Mesendoderm (in vitro differentiated cells): ENCODE results near the gene RSAD2.
A peak's percentile ranks its signal among the peaks of the same experiment; 100 is the strongest.

Source experiments
- DNase-seq: peaks from one replicate; pipeline ENCODE4 v3.0.0; 2013
- H2AK5ac ChIP-seq: 2 replicates; pipeline ENCODE4 v1.6.1; 2013; ENCODE audit warnings: low read length, inconsistent platforms
- H2BK120ac ChIP-seq: 2 replicates; pipeline ENCODE4 v1.6.1; 2013; ENCODE audit warnings: low read depth, mild to moderate bottlenecking, low read length, moderate library complexity, mixed read lengths
- H2BK15ac ChIP-seq: replicated peaks from 2 replicates; pipeline ENCODE4 v1.6.1; 2013; ENCODE audit warnings: low read depth, mild to moderate bottlenecking, moderate library complexity
- H2BK5ac ChIP-seq: 2 replicates; pipeline ENCODE4 v1.6.1; 2013; ENCODE audit warnings: low read length, inconsistent platforms
- H3K18ac ChIP-seq: 2 replicates; pipeline ENCODE4 v1.6.1; 2013; ENCODE audit warnings: mild to moderate bottlenecking, low read length, mixed read lengths
- H3K23ac ChIP-seq: one replicate; pipeline ENCODE4 v1.6.1; 2013; ENCODE audit warnings: low read length
- H3K27ac ChIP-seq: 2 replicates; pipeline ENCODE4 v1.5.1; 2013; ENCODE audit warnings: low read depth, mild to moderate bottlenecking, inconsistent platforms, low read length, moderate library complexity
- H3K27me3 ChIP-seq: 2 replicates; pipeline ENCODE4 v1.6.1; 2013; ENCODE audit warnings: low read length, control low read depth, mild to moderate bottlenecking, inconsistent platforms; ENCODE audit not compliant: insufficient read depth, poor library complexity
- H3K36me3 ChIP-seq: 2 replicates; pipeline ENCODE4 v1.6.1; 2013; ENCODE audit warnings: low read length, inconsistent platforms; ENCODE audit not compliant: control insufficient read depth, insufficient read depth
- H3K4ac ChIP-seq: one replicate; pipeline ENCODE4 v1.6.1; 2013; ENCODE audit warnings: low read depth, mild to moderate bottlenecking, low read length, moderate library complexity
- H3K4me1 ChIP-seq: 2 replicates; pipeline ENCODE4 v1.6.1; 2013; ENCODE audit warnings: low read depth, low read length, inconsistent platforms; ENCODE audit not compliant: control insufficient read depth
- H3K4me2 ChIP-seq: 2 replicates; pipeline ENCODE4 v1.6.1; 2013; ENCODE audit warnings: low read length
- H3K4me3 ChIP-seq: 2 replicates; pipeline ENCODE4 v1.5.1; 2013; ENCODE audit warnings: mild to moderate bottlenecking, low read length
- H3K56ac ChIP-seq: one replicate; pipeline ENCODE4 v1.6.1; 2013; ENCODE audit warnings: low read length
- H3K79me1 ChIP-seq: 2 replicates; pipeline ENCODE4 v1.6.1; 2013; ENCODE audit warnings: low read length, inconsistent platforms
- H3K79me2 ChIP-seq: 2 replicates; pipeline ENCODE4 v1.6.1; 2013; ENCODE audit warnings: mild to moderate bottlenecking, low read length; ENCODE audit not compliant: control insufficient read depth, insufficient read depth
- H3K9ac ChIP-seq: 2 replicates; pipeline ENCODE4 v1.6.1; 2013; ENCODE audit warnings: low read length, inconsistent platforms
- H4K5ac ChIP-seq: one replicate; pipeline ENCODE4 v1.6.1; 2013; ENCODE audit warnings: low read length
- H4K8ac ChIP-seq: one replicate; pipeline ENCODE4 v1.6.1; 2013; ENCODE audit warnings: low read depth, mild to moderate bottlenecking, control low read depth, low read length, moderate library complexity
- WGBS: extraction: QIAGEN DNeasy Blood & Tissue Kit; methylation state at CpG from one replicate; pipeline ENCODE4 v1.1.7; 2013; ENCODE audit warnings: low lambda C conversion rate, missing lambda C conversion rate; ENCODE audit not compliant: insufficient coverage; ENCODE audit errors: extremely low coverage; 5-methylcytosine and 5-hydroxymethylcytosine counted together

The RSAD2 gene

DNA sequence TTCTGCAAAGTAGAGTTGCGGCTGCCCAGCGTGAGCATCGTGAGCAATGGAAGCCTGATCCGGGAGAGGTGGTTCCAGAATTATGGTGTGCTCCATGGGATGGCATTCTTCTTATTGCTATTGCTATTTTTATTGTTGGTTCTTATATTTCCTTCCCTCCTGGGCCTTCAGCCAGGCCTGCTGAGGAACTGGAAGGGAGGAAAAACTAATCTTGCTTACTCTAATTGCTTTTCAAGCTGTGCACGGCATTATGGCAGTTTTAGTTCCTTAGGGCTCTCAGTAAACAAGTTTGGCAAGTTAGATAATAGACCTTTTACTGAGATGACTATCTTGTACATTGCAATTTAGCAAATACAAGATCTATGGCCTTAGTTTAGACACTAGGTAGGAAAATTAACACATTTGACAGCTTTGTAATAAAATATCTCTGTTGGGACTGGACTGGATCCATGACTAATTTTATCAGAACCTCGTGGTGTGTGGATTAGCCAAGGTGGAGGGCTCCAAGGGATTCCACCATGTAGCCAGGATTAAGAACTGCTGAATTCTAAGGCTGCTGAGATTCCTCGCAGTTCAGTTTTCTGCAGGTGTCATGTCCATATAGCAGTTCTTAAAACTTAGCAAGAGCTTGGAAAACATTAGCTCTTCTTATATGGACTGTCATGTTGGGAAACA is 6.0 kb downstream of the RSAD2 start:
- Histone ChIP-seq H3K23ac (no peak overlapping the region), H2AK5ac (no peak overlapping the region), H3K4me3 (no peak overlapping the region), H4K5ac (no peak overlapping the region), H3K4ac (no peak overlapping the region), H3K18ac (no peak overlapping the region), H2BK120ac (no peak overlapping the region), H3K4me1 (no peaks in the 10 kb centered on the region), H4K8ac (no peak overlapping the region), H3K79me1 (no peaks in the 10 kb centered on the region), H3K36me3 (no peaks in the 10 kb centered on the region), H3K56ac (no peak overlapping the region), H3K27me3 (no peaks in the 10 kb centered on the region), H3K79me2 (no peaks in the 10 kb centered on the region), H3K27ac (no peak overlapping the region), H2BK5ac (no peak overlapping the region), H3K9ac (no peak overlapping the region), H2BK15ac (no peak overlapping the region), H3K4me2 (no peak overlapping the region)
- DNase-seq: no peak
- WGBS: no CpG with 5 or more reads among the region's 7 CpGs

DNA sequence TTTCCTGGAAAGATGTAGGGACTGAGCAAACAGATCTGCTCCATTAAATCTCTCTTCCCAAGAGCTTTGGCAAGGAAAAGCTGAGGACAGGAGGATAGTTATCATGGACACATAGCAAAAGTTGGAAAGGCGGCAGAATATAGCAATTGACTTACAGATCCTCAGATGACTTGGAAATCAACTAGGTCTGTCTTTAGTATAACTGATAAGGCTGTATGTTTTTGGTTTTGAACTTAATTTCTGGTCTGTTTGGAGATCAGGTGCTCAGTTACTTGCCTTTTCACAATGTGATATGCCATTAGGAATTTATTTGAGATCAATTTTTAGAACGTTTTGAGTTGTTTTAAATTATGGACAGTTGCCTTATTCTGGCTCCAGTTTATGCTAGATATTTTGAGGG is 8.0 kb downstream of the RSAD2 start:
- Histone ChIP-seq H4K5ac (no peak overlapping the region), H3K4me1 (no peaks in the 10 kb centered on the region), H3K9ac (no peak overlapping the region), H3K56ac (no peak overlapping the region), H3K4me2 (no peak overlapping the region), H3K23ac (no peak overlapping the region), H3K27ac (no peak overlapping the region), H3K79me1 (no peaks in the 10 kb centered on the region), H2AK5ac (no peak overlapping the region), H2BK15ac (no peak overlapping the region), H2BK5ac (no peak overlapping the region), H3K36me3 (no peaks in the 10 kb centered on the region), H4K8ac (no peak overlapping the region), H2BK120ac (no peak overlapping the region), H3K4ac (no peak overlapping the region), H3K79me2 (no peaks in the 10 kb centered on the region), H3K27me3 (no peaks in the 10 kb centered on the region), H3K4me3 (no peak overlapping the region), H3K18ac (no peak overlapping the region)
- no peak for DNase-seq
- no CpG with 5 or more reads among the region's 2 CpGs for whole genome bisulfite sequencing

DNA sequence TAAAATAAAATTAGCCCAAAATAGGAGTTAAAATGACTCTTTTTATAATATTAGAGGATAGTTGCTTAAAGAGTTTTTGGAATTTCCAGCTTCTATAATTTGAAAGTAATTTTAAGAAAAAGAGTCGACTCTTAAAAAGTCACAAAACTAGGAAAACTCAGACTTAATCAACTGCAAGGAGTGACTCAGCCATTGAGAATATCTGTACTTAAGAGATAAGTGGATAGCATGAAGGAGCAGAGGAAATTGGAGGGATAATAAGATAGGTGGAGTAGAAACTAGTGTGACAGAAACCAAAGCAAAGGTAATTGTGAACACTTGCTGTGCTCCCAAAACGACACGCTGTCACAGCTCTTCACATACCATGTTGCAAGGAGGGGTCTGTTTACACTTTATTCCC is 8.4 kb downstream of the RSAD2 start:
- Histone ChIP-seq H3K27ac (no peak overlapping the region), H3K23ac (no peak overlapping the region), H3K36me3 (no peaks in the 10 kb centered on the region), H3K4ac (no peak overlapping the region), H3K4me2 (no peak overlapping the region), H2BK5ac (no peak overlapping the region), H3K9ac (no peak overlapping the region), H4K5ac (no peak overlapping the region), H3K79me2 (no peaks in the 10 kb centered on the region), H2AK5ac (no peak overlapping the region), H3K27me3 (no peaks in the 10 kb centered on the region), H3K4me3 (no peak overlapping the region), H2BK15ac (no peak overlapping the region), H3K4me1 (no peaks in the 10 kb centered on the region), H3K18ac (no peak overlapping the region), H4K8ac (no peak overlapping the region), H3K79me1 (no peaks in the 10 kb centered on the region), H2BK120ac (no peak overlapping the region), H3K56ac (no peak overlapping the region)
- DNase-seq: no peak
- WGBS: no CpG with 5 or more reads among the region's 3 CpGs

DNA sequence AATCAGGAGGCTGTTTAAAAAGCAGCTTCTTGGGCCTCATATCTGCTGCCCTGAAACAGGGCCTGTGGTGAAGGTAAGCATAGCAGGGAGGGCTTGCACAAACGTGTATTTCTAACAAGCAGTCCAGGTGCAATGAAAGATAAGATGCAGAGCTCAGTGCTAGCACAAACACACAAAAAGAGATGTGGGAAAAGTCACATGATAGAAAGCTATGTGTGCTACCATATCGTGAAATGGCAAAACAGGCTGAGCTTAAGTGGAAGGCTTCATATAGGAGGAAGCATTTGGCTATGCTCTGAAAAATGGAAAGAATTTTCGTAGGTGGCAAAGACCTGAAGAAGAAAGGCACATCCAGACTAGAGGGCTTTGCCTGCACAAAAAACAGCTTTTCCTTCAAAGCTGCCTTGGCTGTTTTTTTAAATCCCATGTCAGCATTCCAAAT is 10.2 kb downstream of the RSAD2 start:
- no peak overlapping the region for H3K56ac ChIP-seq
- no peak overlapping the region for H3K4me2 ChIP-seq
- H4K8ac ChIP-seq: no peak overlapping the region
- no CpG with 5 or more reads among the region's 3 CpGs for WGBS
- no peak overlapping the region for H4K5ac ChIP-seq
- no peak overlapping the region for H3K27ac ChIP-seq
- no peaks in the 10 kb centered on the region for H3K27me3 ChIP-seq
- DNase-seq: no peak
- H2BK5ac ChIP-seq: no peak overlapping the region
- H3K9ac ChIP-seq: no peak overlapping the region
- H3K4ac ChIP-seq: no peak overlapping the region
- no peak overlapping the region for H2BK15ac ChIP-seq
- no peaks in the 10 kb centered on the region for H3K36me3 ChIP-seq
- no peak overlapping the region for H3K18ac ChIP-seq
- no peak overlapping the region for H3K4me3 ChIP-seq
- no peak overlapping the region for H3K23ac ChIP-seq
- no peaks in the 10 kb centered on the region for H3K79me1 ChIP-seq
- no peak overlapping the region for H2BK120ac ChIP-seq
- no peaks in the 10 kb centered on the region for H3K79me2 ChIP-seq
- no peak overlapping the region for H2AK5ac ChIP-seq
- no peaks in the 10 kb centered on the region for H3K4me1 ChIP-seq

DNA sequence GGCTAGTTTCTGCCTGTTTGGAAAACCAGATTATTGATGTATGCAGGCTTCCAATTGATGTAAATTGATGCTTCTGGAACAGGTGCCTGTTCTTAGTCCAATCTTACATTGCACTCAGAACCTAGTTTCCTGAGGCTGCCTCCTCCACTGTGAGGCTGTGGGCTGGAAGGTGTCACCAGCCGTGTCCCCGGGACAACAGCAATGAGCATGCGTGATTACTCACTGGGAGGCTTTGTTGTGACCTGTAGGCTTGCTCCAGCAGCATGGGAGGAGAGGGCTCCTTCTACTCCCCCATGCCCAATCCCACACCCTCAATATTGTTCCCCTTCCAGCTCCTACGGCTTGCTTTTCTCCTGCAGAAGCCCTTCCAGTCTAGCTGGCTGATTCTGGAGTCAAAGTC is 11.1 kb downstream of the RSAD2 start:
- no CpG with 5 or more reads among the region's 4 CpGs for WGBS
- Histone ChIP-seq H3K79me2 (no peaks in the 10 kb centered on the region), H3K79me1 (no peaks in the 10 kb centered on the region), H2BK120ac (no peak overlapping the region), H3K4me1 (no peaks in the 10 kb centered on the region), H3K4ac (no peak overlapping the region), H4K5ac (no peak overlapping the region), H3K27me3 (no peaks in the 10 kb centered on the region), H3K23ac (no peak overlapping the region), H3K56ac (no peak overlapping the region), H2AK5ac (no peak overlapping the region), H3K9ac (no peak overlapping the region), H3K36me3 (no peaks in the 10 kb centered on the region), H4K8ac (no peak overlapping the region), H2BK15ac (no peak overlapping the region), H3K18ac (no peak overlapping the region), H3K4me3 (no peak overlapping the region), H3K4me2 (no peak overlapping the region), H2BK5ac (no peak overlapping the region), H3K27ac (no peak overlapping the region)
- no peak for DNase-seq

DNA sequence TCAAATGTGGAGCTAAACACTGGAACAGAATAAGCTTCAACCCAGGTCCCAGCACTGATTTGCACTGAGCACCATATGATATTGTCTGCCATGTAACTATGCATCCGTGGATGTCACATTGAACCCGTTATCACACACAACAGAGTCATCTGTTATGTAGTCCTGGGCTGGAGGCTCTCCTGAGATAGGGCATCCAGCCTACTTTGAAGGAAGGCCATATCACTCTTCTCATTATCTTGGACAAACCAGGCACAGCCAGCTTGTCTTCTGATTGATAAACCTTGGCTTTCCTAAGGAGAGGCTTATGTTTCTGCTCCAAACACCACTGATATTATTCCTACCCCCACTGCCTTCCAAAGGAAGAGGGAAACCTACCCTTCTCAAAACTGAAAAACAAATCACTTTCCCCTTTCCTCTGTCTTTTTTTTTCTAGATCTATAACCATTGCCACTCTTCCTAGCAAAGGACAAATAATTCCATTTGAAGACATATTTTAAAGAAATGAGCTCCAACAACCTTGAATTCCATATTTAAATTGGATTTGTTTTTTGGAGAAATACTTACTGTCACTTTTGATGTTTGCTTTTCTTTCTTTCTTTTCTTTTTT is 16.4 kb downstream of the RSAD2 start:
- Histone ChIP-seq H3K27ac (no peak overlapping the region), H3K4ac (no peak overlapping the region), H3K4me3 (no peak overlapping the region), H2AK5ac (no peak overlapping the region), H3K79me2 (no peaks in the 10 kb centered on the region), H3K9ac (no peak overlapping the region), H3K27me3 (no peaks in the 10 kb centered on the region), H4K5ac (no peak overlapping the region), H3K4me2 (no peak overlapping the region), H3K23ac (no peak overlapping the region), H3K56ac (no peak overlapping the region), H4K8ac (no peak overlapping the region), H3K18ac (no peak overlapping the region), H2BK5ac (no peak overlapping the region), H3K4me1 (no peaks in the 10 kb centered on the region), H2BK120ac (no peak overlapping the region), H2BK15ac (no peak overlapping the region), H3K79me1 (no peaks in the 10 kb centered on the region), H3K36me3 (no peaks in the 10 kb centered on the region)
- WGBS: no CpG with 5 or more reads among the region's 2 CpGs
- peak; percentile 24 for DNase-seq
